8988T (cell line): ENCODE results near the gene CALB2.
"Not testable (repeated sequence)": the region's sequence is repeated elsewhere in the genome, so short reads cannot be mapped to it uniquely, and the experiment has no call there.

Experiments used
- DNase-seq: peaks from one replicate; pipeline ENCODE4 v3.0.0; 2011

Gene CALB2

DNA sequence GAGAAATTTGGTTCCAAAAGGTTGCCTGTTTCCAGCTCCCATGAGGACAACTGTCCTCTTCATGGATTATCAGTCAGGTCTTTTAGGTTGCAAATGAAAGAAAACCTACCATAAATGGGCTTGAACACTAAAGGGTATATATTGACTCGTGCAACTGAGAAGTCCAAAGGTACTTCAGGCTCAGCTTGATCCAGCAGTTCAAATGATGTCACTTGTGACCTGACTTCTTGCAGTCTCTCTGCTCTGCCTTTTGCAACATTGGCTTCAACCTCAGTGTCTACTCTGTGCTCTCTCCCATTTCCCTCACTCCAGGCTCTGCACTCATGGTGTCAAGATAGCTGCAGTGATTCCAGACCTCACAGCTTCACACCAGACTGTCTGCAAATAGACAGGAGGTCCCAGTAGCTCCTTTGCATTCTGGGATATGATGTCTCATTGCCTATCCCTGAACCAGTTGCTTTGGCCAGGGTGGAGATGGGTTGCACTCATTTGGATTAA, 5.5 kb upstream of the CALB2 start:
- DNase-seq = no peak

DNA sequence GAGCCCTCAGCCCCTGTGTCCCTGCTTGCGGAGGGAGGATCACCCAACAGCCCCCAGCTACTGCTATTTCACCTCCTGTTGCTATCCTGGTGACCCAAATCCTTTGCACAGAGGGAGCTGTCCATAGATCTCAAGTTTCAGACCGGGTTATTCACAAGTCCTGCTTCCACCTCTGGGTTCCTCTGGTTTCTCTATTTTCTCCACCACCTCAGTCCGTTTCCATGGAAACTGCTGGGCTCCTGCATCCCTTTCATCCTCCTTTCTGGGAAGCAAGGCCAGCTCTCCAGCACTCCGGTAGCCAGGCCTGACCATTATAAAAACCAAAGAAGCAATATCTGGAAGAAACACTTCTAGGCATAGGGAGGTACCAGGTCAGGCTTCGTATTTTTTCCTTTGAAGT, 4.8 kb upstream of the CALB2 start:
- no peak for DNase-seq

DNA sequence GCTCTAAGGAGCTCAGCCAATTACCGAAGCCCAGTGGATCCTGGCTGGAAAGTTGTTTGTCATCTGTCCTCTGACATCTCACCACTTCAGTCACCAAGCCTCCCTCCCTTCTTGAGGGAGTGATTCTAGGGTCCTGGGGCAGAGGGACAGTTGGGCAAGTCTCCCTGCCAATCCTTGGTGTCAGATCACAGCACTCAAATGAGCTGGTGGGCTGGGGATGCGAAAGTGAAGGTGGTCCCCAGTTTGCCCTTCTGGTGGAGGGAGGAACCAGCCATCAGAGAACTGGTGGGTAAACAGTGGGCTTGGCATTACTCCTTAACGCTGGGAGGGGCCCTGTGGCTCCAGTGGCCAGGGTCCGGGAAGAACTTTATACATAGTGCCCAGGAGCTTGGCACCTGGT, 4.4 kb upstream of the CALB2 start:
- DNase-seq = no peak

DNA sequence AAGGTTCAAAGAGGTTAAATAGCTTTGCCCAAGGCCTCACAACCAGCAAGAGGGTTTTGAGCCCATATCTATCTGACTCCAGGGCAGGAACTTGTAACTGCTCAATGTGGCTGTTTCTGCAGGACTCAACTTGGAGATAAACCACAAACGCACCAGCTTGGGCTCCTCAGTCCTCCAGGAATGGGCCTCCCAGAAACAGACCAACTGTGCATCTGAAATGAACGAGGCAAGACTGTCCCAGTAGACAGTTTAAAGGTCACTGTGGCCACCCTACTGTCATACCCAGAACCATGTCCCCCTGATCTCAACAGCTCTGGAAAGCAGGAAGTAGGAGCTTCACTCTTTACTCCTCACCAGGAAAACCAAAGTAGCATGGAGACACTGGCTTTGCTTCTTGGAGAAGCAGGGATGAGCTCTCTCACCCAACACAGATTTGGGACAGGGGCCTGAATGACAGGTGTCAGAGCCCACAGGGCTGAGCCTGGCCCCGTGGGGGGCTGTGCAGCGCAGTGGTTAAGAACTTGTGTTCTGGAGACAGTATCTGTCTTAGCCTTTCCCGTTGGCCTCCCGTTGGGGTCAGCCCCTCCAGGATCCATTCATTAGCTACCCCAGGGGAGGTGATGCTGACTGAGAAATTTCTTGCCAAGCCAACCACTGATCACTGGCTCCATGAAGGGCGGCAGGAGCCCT, 2.3 kb upstream of the CALB2 start:
- no peak for DNase-seq

DNA sequence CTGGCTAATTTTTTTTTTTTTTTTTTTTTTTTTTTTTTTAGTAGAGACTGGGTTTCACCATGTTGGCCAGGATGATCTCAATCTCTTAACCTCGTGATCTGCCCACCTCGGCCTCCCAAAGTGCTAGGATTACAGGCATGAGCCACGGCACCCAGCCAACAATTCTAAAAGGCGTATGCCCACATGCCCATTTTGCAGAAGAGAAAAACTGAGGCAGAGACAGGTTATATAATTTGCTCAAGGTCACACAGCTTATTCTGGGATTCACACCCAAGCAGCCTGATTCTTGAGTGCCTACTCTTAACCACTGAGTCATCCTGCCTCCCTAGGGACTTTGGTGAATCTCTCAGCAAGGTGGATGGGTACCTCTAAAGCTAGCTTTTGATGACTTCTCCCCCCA, 1.6 kb upstream of the CALB2 start:
- not testable (repeated sequence) for DNase-seq

DNA sequence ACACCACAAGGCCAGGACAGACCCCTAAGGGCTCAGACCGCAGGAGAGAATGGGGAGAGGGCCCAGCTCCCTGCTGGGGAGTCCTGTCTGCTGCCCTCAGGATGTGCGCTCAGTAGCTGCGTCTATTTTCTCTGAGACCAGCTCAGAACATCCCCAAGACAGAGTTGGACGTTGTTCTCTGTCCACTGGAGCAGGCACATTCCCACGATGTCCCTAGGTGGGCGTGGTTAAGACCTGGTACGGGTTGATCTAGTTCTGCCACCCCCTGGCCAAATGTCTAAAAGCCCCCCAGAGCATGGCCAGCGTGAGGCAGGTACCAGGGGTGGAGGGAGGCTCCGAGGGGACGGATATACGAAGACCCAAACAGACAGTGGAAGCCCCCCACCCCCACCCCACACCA, 842 bp upstream of the CALB2 start:
- no peak for DNase-seq

DNA sequence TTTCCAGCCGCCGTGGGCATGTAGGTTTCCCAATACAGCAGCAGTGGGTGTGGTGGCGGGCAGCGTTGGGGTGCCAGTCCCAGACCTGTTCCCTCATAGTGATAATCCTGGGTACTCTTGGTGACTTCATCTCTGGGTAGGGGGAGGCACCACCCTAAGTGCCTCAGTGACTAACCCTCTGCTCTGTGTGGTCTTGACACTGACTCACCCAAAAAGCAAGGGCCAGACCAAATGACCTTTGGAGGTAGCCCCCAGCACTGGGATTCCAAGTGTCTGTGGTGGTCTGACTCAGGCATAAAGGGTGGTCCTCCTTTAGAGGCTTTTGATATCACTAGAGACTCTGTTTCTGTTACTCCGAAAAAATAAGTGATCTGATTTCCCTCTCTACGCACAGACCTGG, 908 bp downstream of the CALB2 start:
- no peak for DNase-seq

DNA sequence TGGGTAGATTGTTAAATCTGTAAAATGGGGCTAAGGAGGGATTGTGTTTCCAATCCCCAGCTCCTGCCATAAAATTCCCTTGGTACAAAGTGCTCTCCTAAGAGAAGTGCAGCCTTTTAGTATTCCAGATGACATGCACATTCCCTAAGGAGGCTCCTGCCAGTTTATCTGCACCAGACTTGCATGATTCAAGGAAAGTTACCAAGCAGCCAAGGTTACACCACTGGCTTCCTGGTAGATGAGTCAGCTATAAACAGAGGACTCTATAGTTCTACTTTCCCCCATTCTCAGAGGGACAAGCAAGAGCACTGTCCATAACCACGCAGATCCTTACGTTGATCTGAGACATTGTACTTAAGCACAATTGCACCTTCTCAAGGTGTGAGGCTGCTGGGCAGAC, 1.9 kb downstream of the CALB2 start:
- peak; percentile 90 for DNase-seq

DNA sequence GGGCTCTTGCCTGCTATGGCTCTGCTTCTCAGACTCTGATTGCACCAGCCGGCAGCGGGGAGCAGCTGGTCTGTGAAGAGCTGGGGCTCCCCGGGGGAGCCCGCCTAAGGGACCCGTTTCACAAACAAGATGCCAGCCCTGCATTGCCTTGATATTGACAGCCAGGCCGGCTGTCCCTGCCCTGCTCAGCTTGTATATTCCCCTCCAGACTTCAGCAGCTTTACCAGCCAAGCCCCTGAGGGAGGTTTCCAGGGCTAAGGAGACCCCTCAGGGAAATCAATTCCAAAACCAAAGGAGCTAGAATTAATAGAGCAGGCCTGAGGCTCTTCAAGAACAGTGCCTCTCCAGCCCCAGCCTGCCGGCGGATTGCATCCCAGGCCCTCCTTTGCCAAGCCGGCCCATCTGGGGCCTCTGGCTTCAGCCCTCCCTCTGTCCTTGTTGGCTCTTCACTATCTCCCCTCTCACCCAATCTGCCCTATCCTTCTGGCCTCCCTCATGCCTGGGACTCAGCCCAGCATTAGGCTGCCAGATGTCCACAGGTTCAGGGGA, 5.7 kb downstream of the CALB2 start:
- DNase-seq = no peak

DNA sequence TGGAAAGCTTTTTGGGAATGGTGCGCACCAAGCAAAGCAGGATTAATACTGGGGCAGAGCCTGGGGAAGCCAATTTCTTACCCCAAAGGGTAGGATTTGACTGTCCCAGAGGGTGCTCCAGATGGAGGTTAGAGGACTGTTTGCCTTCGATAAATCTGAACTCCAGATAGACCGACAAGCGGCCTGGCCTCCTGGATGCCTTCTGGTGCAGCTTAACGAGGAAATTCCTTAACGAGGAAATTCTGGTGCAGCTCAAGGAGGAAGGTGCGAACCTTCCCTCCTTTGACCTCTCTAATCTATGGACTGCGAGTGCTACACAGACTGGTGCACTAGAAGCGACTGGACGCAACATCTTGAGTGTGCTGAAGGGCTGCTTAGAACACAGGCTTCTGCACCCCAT, 6.5 kb downstream of the CALB2 start:
- DNase-seq = no peak

DNA sequence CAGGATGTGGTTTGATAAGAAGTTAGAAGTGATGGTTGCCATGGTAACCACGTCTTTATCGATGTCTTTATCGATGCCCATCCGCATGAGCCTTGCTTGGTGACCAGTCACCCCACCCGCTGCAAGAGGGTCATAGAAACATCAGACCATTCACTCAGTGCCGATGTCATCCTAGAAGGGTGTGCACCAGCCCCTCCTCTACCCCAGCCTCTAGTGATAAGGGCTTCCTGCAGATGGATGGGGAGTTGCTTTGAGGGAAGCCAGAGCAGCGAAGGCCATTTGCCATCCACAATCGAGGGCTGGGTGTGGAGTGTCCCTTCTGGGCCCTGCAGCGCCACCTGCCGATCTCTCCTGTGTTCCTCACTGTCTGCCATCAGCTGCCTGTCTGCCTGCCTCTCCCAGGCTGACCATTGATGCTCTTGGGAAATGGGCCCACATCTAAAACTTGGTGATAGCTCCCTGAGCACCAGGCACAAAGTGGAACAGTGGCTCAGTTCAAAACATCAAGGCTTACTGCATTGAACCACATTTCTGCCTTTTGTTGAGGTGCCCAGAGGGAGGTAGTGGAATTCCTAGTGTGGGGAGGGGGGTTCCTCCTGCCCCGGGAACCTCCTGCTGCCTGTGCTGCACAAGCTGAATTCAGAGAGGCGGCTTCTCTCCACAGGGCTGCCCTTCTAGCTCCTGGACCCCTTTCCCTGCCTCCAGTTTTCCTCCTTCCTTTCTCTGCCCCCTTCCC, 8.9 kb downstream of the CALB2 start:
- peak; percentile 88 for DNase-seq

DNA sequence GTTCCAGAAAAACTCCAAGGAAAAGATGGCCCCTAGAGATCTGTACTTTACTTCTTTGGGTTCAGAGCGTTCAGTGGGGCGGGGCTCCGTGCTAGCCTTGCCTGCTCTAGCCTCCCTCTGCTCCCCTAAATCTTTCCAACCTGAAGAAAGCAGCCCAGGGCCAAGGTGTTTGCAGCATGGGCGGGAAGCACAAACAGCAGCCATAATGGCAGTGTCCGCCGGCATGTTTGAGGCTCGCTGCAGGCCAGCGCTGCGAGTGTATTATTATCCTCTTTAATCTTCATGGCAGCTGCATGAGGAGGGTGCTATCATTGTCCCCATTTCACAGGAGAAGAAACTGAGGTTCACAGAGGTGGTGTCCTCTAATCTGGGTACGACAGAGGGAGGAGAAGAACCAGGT, 10.4 kb downstream of the CALB2 start:
- DNase-seq = no peak

DNA sequence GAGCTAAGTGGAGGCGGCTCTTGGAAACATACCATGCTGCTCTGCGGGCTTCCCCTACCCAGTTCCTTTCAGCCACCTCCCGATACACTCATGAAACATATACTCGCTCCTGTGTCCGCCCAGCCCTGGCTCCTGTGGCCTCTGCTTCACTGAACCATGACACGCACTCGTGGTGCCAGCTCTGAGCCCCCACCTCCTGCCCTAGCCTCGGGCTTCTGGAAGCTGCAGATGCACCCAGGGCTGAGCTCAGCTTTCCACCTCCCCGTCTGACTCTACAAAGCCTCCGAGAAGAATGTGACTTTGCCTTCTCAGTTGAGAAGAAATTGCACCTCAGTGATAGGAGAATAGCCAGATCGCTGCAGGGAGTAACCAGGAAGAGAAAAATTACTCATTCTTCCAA, 11.0 kb downstream of the CALB2 start:
- no peak for DNase-seq

DNA sequence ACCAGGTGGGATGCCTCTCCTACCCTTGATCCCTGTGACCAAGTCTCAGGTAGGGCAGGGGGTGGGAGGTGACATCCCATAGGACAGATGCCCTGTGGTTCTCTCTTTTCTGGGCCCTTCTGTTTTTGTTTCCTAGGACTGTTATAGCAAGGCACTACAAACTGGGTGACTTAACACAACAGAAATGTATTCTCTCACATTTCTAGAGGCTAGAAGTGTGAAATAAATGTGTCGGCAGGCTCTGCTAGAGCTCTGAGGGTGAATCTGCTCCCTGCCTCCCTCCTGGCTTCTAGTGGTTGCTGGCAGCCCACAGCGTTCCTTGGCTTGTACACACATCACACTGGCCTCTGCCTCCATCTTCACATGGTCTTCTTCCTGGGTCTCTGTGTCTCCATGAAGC, 12.7 kb downstream of the CALB2 start:
- DNase-seq = no peak

DNA sequence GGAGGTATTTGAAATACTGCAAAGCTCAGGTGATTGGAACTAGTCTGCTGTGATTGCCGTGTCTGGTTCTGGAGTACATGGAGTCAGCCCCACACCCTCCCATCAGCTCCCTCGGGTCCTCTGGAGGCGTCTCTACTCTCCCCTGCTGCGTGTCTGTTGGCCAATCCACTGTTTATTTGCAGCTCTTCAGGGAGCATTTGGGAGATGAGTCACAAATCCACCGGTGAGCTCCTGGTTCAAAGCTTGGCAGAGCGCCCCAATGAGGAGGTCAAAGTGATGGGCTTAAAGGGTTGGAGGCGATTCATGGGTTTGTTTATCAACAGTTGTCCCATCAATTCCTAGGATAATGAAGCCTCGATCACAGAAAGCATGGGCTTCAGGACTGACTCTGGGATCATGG, 14.6 kb downstream of the CALB2 start:
- DNase-seq = no peak

DNA sequence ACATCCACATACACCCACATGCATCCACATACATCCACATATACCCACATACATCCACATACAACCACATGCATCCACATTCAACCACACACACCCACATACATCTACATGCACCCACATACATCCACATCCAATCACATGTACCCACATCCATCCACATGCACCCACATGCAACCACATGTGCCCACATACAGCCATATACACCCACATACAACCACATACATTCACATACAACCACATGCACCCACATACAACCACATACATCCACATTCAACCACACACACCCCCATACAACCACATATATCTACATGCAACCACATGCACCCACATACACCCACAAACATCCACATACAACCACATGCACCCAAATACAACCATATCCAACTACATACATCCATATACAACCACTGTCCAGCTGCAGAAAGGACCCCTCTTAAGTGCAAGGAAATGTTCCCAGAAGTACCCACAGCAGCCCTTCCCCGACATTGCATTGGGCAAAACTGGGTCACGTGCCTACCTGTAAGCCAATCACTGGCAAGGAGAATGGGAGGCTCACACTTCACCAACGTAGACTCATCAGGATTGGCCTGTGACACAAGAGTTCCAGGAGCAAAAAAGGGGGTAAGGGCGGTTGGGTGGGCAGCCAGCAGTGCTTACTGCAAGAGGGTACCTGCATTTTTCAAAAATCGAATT, 18.1 kb downstream of the CALB2 start:
- DNase-seq = no peak

DNA sequence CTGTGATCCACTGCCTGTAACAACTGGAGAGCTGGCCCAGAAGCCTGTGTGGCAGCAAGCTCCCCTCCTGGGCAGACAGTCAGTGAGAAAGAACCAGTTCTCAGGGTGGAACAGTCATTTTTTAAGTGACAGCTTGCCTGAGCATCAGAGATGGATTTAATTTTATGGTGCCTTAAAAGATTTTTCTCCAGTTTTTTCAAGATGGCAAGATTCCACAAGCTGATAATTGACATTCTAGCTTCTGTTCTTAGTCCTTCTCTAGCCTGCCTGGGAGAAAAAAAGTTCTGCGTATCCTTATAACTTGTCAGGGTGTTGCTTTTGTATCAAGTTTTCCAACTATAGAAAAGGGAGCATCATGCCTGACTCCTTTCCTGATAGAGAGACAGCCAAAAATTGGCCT, 21.2 kb downstream of the CALB2 start:
- no peak for DNase-seq

DNA sequence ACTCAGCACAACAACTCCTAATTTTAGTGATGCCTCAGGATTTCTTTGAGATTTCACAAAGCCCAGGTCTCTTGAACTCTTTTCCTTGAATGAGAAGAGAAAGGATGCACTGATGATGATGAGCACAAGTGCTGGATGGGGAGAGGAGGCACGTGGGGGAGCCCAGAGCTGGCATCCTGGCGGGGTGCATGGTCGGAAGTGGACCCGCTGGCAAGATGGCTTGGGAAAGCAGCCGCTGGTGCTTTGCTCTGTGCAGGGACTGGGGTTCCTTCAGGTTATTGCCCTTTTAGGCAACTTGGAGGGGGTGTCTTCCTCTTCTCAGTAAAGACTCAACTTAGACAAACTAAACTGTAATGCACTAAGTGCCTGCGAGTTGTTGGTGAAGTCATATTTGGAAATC, 22.3 kb downstream of the CALB2 start:
- DNase-seq = no peak

DNA sequence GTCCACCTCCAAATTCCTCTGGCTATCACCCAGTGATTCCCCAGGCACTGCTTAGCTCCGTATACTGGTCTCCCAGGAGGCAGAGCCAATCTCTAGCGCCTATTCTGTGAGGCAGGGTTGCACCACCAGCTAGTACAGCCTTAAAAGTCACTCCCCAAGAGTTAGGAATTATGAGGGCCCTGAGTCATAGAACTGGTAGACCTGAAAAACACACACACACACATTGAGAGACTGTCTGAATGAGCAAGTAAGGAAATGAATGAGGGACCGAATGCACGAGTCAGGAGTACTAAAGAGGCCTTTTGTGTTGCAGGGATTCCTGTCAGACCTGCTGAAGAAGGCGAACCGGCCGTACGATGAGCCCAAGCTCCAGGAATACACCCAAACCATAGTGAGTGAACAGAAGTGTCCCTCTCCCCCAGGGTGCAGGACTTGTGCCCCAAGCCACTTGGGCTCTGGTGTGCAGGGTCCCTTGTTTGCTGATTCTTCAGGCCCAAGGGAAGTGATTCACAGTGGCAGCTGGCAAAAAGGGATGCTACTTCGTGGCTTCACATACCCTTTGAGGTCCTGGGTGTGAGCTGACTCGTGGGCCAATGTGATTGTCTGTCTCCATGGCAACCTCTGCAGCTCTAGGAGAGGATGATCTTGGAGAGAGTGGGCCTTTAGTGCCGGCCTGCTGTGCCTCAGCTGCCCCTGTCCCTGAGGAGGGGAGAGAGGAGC, 24.7 kb downstream of the CALB2 start:
- no peak for DNase-seq

DNA sequence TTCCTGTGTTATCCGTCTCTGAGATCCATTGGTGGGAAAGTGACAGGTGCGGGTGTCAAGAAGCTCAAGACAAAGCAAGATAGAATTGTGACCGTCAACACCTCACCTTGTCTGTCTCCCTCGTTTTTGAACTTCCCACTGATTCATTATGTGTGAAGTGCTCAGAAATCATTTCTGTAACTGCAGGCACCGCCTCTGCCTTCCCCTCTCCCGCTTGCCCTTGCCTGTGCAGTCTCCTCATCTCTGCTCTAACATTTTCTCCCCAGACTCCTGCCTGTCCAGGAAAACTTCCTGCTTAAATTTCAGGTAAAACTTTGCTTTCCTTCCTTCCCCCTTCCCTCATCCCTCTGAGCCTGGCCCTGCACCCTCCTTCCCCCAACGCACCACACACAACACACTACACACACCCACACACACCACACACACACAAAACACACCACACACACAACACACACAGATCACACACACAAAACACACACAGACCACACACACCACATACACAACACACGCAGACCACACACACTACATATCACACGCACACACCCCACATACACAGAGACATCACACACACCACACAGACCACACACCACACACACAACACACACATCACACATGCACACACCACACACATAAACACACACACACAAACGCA, 25.7 kb downstream of the CALB2 start:
- no peak for DNase-seq

DNA sequence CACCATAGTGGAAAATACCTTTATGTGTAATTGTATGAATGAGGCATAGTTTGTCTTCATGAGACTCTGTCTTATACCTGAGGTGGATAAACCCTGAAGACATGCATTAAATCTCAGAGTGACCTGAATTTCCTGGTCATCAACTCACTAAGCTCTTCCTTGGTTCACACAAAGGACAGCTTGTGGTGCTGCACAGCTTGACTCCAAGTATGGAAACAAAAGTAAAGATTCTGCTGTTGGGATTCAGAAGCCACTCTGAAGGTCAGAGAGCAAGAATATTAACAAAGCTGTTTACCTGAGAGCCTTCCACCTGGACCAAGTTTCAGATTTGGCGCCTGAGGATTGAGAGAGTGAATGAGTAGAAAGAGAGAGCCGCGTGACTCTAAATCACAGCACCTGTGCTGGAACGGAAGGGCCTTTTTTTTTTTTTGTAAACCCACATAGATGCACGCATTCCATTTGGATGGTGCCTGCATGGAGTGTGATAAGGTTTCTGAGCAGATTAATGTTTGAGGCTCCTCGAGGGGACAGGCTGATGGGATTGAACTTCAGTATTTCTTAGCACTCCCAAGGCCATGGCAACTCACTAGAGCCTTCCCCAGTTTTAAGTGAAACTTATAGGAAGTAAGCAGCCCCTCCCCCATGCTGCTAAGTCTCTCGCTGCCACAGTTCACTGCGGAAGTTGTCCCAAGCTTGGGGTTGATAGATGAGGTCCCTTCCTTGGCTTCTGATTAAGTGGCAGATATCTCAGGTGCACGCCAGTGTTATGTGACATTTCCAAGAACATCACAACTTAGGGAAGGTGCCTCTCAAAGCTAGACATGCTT, 28.7 kb downstream of the CALB2 start:
- DNase-seq = no peak

DNA sequence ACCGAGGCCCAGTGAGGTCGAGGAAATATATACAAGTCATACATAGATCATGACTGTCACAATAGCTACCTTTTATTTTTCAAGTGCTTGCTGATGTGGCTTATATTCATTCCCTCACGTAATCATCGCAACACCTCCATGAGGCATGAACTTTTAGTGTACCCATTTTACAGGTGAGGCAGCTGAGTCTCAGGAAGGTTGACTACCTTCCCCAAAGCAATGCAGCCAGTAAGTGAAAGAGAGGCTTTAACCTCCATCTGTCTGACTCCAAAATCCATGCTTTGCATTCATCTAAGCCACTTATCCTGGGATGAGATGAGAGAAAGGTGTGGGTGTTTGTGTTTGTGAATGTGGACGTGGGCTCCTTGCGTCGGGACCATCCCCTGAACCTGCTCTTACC, 30.8 kb downstream of the CALB2 start:
- DNase-seq = no peak
